ENCODE results near the gene USP20.

USP20 gene

GRCh38 chr9:129919841-129920240 is 84.6 kb downstream of the USP20 start:
- DNase-seq, result no peak

- no peak for DNase-seq
These were observed 86.6 kb downstream of the USP20 start for GRCh38 chr9:129921905-129922304.

- no peak for DNase-seq
These were observed 88.3 kb downstream of the USP20 start for GRCh38 chr9:129923589-129923988.

GRCh38 chr9:129929496-129930125 is 94.4 kb downstream of the USP20 start:
- peak in 1 of 5 experiments; percentile 65 for DNase-seq

GRCh38 chr9:129930743-129931142 is 95.5 kb downstream of the USP20 start:
- DNase-seq, result peak in 2 of 5 experiments; percentile 36 to 75
